HG02938 (cell line): ENCODE results near the gene KPNA5.
"Not testable (repeated sequence)": the region's sequence is repeated elsewhere in the genome, so short reads cannot be mapped to it uniquely, and the experiment has no call there.

Experiments
- ATAC-seq: cut with Tn5 transposase; IDR thresholded peaks from one replicate; pipeline ENCODE4 v1.9.1; 2021; ENCODE audit warnings: mild to moderate bottlenecking, moderate library complexity; ENCODE audit not compliant: unreplicated experiment

KPNA5 gene

GRCh38 chr6:116697480-116697879 lies 16.5 kb downstream of the KPNA5 start:
- ATAC-seq = peak; percentile 77

GRCh38 chr6:116703888-116704287 lies 22.9 kb downstream of the KPNA5 start:
- not testable (repeated sequence) for ATAC-seq

GRCh38 chr6:116705917-116706316 lies 24.9 kb downstream of the KPNA5 start:
- no peak for ATAC-seq

- ATAC-seq = no peak
Observed at GRCh38 chr6:116714296-116714695, 33.3 kb downstream of the KPNA5 start.

- ATAC-seq = no peak
Observed at GRCh38 chr6:116714761-116715160, 33.8 kb downstream of the KPNA5 start.

GRCh38 chr6:116726947-116727346 lies 45.9 kb downstream of the KPNA5 start:
- no peak for ATAC-seq

GRCh38 chr6:116730513-116730912 lies 49.5 kb downstream of the KPNA5 start:
- ATAC-seq = no peak

- ATAC-seq = no peak
Observed at GRCh38 chr6:116737004-116737403, 56.0 kb downstream of the KPNA5 start.

GRCh38 chr6:116740486-116740885 lies 59.5 kb downstream of the KPNA5 start:
- not testable (repeated sequence) for ATAC-seq

- no peak for ATAC-seq
Observed at GRCh38 chr6:116741571-116741970, 60.6 kb downstream of the KPNA5 start.

GRCh38 chr6:116745176-116745575 lies 64.2 kb downstream of the KPNA5 start:
- ATAC-seq = no peak

- ATAC-seq = no peak
Observed at GRCh38 chr6:116761779-116762178, 80.8 kb downstream of the KPNA5 start.

GRCh38 chr6:116762235-116762634 lies 81.2 kb downstream of the KPNA5 start:
- ATAC-seq = no peak

- no peak for ATAC-seq
Observed at GRCh38 chr6:116763048-116763447, 82.0 kb downstream of the KPNA5 start.

GRCh38 chr6:116763906-116764628 lies 83.1 kb downstream of the KPNA5 start:
- ATAC-seq = no peak

GRCh38 chr6:116764629-116764960 lies 83.6 kb downstream of the KPNA5 start:
- no peak for ATAC-seq

- no peak for ATAC-seq
Observed at GRCh38 chr6:116764961-116765841, 84.2 kb downstream of the KPNA5 start, which contains the start of gene FAM162B. Gene FAM162B, minus strand, starts transcription at chr6:116765719. Its CDS starts 143 bp downstream, at chr6:116765576.

- ATAC-seq = no peak
Observed at GRCh38 chr6:116766506-116767176, 85.6 kb downstream of the KPNA5 start.

- no peak for ATAC-seq
Observed at GRCh38 chr6:116767715-116768114, 86.7 kb downstream of the KPNA5 start.

GRCh38 chr6:116772450-116772849 lies 91.4 kb downstream of the KPNA5 start:
- no peak for ATAC-seq

- no peak for ATAC-seq
Observed at GRCh38 chr6:116773886-116774285, 92.9 kb downstream of the KPNA5 start.
